Stimulated activated CD4-positive, alpha-beta T cell treated with anti-CD3 and anti-CD28 coated beads, Interleukin-4, amount 100 ng/mL, for 48 hours (primary cell): ENCODE measurements around the gene PAK3.

Experiments used
- DNase-seq, 2 donors: peaks; one replicate each; pipeline ENCODE4 v3.0.0-alpha.2; 2020; ENCODE audit warnings: low read depth in 2 of 2

PAK3 gene

GRCh38 chrX:111260451-111260850, 164.5 kb downstream of the PAK3 start:
- DNase-seq: no peak

GRCh38 chrX:111262086-111262485, 166.1 kb downstream of the PAK3 start:
- no peak for DNase-seq

GRCh38 chrX:111264385-111264784, 168.4 kb downstream of the PAK3 start:
- DNase-seq: no peak

DNA sequence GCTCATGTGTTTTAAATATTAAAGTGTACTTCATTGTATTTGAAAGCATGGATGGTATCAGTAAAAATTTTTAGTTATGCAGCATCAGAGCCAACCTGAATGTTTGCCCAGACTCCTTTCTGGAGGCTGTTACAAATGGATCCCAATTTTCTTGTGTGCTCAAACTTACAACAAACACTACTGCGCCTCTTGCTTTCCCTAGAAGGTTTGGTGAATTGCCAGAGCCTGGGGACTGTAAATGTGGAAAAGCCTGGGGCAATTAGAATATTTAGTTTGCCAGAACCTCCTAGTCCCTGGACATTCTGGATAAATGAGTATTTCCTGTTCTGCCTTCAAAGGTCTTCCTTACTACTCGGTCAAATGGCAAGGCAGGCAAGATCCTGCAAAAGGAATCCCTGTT, 169.5 kb downstream of the PAK3 start:
- DNase-seq: no peak

- no peak for DNase-seq
Measured at GRCh38 chrX:111268506-111268905, 172.5 kb downstream of the PAK3 start.

DNA sequence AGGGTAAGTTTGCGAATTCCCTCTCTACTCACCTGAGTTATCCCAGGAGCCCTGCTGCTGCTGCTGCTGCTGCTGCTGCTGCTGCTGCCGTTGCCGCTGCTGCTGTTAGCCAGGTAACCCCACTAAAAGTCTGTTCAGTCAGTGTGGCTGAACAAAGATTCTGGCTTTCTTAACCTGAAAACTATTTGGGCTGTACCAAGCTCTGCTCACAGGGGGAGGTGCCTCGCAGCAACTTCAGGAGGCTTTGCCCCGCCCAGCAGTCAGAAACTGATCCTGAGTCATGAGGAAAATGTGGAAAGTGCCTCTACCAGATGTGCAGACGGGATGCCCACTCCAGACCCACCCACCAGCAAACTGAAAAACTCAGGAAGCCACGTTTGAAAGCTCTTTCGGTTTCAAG, 174.3 kb downstream of the PAK3 start, which contains the start of gene CAPN6:
Gene CAPN6 (minus strand): TSS at position 145 of the 400 bp plus-strand sequence. CDS start 6,547 bp downstream, outside the sequence.
- no peak for DNase-seq
